ENCODE results near the gene BMP3.

BMP3 gene

GRCh38 chr4:81042578-81043365 is 12.3 kb downstream of the BMP3 start:
- DNase-seq (ENCODE audit: low spot score), result no peak

- no peak for DNase-seq (ENCODE audit: low spot score)
Measured at GRCh38 chr4:81049330-81049729, 18.8 kb downstream of the BMP3 start.

GRCh38 chr4:81049907-81050306 is 19.4 kb downstream of the BMP3 start:
- DNase-seq (ENCODE audit: low spot score), result no peak

GRCh38 chr4:81052119-81053068 is 21.9 kb downstream of the BMP3 start:
- peak; percentile 20 for DNase-seq (ENCODE audit: low spot score)

GRCh38 chr4:81058621-81059020 is 28.1 kb downstream of the BMP3 start:
- DNase-seq (ENCODE audit: low spot score), result no peak

- DNase-seq (ENCODE audit: low spot score), result no peak
Measured at GRCh38 chr4:81060587-81061343, 30.3 kb downstream of the BMP3 start.

- no peak for DNase-seq (ENCODE audit: low spot score)
Measured at GRCh38 chr4:81061344-81061730, 30.8 kb downstream of the BMP3 start.

GRCh38 chr4:81062001-81062400 is 31.5 kb downstream of the BMP3 start:
- DNase-seq (ENCODE audit: low spot score), result no peak

GRCh38 chr4:81065446-81065845 is 34.9 kb downstream of the BMP3 start:
- no peak for DNase-seq (ENCODE audit: low spot score)

- DNase-seq (ENCODE audit: low spot score), result peak; percentile 44
Measured at GRCh38 chr4:81069706-81070331, 39.3 kb downstream of the BMP3 start.

GRCh38 chr4:81071013-81071412 is 40.5 kb downstream of the BMP3 start:
- no peak for DNase-seq (ENCODE audit: low spot score)

GRCh38 chr4:81081156-81081555 is 50.6 kb downstream of the BMP3 start:
- DNase-seq (ENCODE audit: low spot score), result no peak

GRCh38 chr4:81084029-81084428 is 53.5 kb downstream of the BMP3 start:
- DNase-seq (ENCODE audit: low spot score), result no peak

- DNase-seq (ENCODE audit: low spot score), result no peak
Measured at GRCh38 chr4:81084634-81085033, 54.1 kb downstream of the BMP3 start.

- DNase-seq (ENCODE audit: low spot score), result no peak
Measured at GRCh38 chr4:81085291-81085690, 54.8 kb downstream of the BMP3 start.

GRCh38 chr4:81085979-81086378 is 55.5 kb downstream of the BMP3 start:
- DNase-seq (ENCODE audit: low spot score), result no peak

- no peak for DNase-seq (ENCODE audit: low spot score)
Measured at GRCh38 chr4:81093720-81094401, 63.4 kb downstream of the BMP3 start.

GRCh38 chr4:81095389-81095788 is 64.9 kb downstream of the BMP3 start:
- DNase-seq (ENCODE audit: low spot score), result no peak

GRCh38 chr4:81096566-81096965 is 66.1 kb downstream of the BMP3 start:
- DNase-seq (ENCODE audit: low spot score), result no peak

- DNase-seq (ENCODE audit: low spot score), result no peak
Measured at GRCh38 chr4:81102107-81102506, 71.6 kb downstream of the BMP3 start.

GRCh38 chr4:81106150-81106549 is 75.6 kb downstream of the BMP3 start:
- DNase-seq (ENCODE audit: low spot score), result peak; percentile 15

Measured in germinal center (tissue), 1 donor.